Left ventricle myocardium inferior (tissue), 1 donor: Measurements from ENCODE around the gene CHD8. TPM values are rescaled to one million over a fixed set of nuclear protein-coding genes. Genes with fewer than 3 reads are reported as not detected.

Source experiments
- DNase-seq: peaks from one replicate; pipeline ENCODE4 v3.0.0-alpha.2; 2020
- H3K27ac ChIP-seq: fragments of 200-600 bp; replicated peaks from 2 replicates; pipeline ENCODE4 v1.8.0; 2021
- H3K27me3 ChIP-seq: fragments of 200-600 bp; 2 replicates; pipeline ENCODE4 v1.8.0; 2021; ENCODE audit warnings: low read depth
- H3K36me3 ChIP-seq: fragments of 200-600 bp; 2 replicates; pipeline ENCODE4 v1.8.0; 2021
- H3K4me1 ChIP-seq: fragments of 200-600 bp; 2 replicates; pipeline ENCODE4 v1.8.0; 2021
- H3K4me3 ChIP-seq: fragments of 200-600 bp; 2 replicates; pipeline ENCODE4 v1.8.0; 2021; ENCODE audit warnings: mild to moderate bottlenecking, moderate library complexity
- H3K9me3 ChIP-seq: fragments of 200-600 bp; replicated peaks from 2 replicates; pipeline ENCODE4 v1.8.0; 2021
- CTCF ChIP-seq: fragments of 200-600 bp; IDR thresholded peaks from 2 replicates; pipeline ENCODE4 v1.8.0; 2021; ENCODE audit warnings: antibody characterized with exemption, mild to moderate bottlenecking, borderline replicate concordance
- intact Hi-C: fragments of 100-400 bp; cut with micrococcal nuclease; formaldehyde crosslinking; loops from one replicate; pipeline ENCODE4 v1.11.0; 2022
- total RNA-seq: library from RNA; stranded (reverse); fragmentation: NEBNext Ultra II Directional; extraction: Animal tissue kit (Norgen Biotek cat#: 25700); gene quantifications from one replicate; pipeline ENCODE4 v1.2.1, GENCODE V29; 2021
- donor health status: DM: no; HTN: yes; CAD: no; lungs with severe emphysema.

CHD8 gene
- total RNA-seq, 1 donor from 2014 or later = 27.9 TPM

DNA sequence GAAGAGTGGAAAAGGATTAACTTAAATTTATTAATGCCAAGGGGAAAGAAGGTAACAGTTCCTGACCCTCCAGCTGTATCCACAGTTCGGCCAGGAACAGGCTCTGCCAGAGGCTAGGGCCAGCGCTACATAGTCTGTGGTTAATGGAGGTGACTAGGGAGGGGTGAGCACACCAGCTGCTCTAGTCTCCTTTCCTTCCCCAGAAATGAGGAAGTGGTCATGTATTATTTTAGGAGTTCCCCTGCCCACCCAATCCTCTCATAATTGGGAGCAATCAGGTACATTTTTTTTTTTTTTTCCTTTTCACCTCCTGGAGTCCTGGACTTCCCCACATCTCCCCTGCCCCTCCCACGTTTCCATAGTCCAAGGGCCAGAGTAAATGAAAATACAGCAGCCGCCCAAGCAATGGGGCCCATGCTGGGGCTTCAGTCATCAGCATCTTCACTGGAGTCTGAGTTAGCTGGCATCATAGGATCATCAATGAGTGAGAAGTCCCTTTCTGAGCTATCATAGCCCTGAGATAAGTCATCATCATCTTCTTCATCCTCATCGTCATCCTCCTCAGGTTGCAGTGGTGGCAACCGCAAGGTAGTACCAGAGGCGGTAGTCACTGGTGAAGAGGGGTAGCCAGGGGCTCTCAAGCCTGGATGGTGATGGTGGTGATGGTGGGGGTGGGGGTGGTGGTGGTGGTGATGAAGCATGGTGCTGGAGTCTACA lies 70.6 kb downstream of the CHD8 start:
- Histone ChIP-seq H3K4me3 (peak overlapping the region; percentile 92), H3K9me3 (no peaks in the 10 kb centered on the region), H3K4me1 (peaks cover 40% of the 10 kb centered on the region), H3K27me3 (no peaks in the 10 kb centered on the region), H3K36me3 (peaks cover 38% of the 10 kb centered on the region), H3K27ac (peak overlapping the region; percentile 98)
- DNase-seq = no peak
- no peak for TF ChIP-seq CTCF
- intact Hi-C loops = no loop called here

GRCh38 chr14:21384494-21384851 lies 71.5 kb downstream of the CHD8 start:
- intact Hi-C loops = no loop called here

DNA sequence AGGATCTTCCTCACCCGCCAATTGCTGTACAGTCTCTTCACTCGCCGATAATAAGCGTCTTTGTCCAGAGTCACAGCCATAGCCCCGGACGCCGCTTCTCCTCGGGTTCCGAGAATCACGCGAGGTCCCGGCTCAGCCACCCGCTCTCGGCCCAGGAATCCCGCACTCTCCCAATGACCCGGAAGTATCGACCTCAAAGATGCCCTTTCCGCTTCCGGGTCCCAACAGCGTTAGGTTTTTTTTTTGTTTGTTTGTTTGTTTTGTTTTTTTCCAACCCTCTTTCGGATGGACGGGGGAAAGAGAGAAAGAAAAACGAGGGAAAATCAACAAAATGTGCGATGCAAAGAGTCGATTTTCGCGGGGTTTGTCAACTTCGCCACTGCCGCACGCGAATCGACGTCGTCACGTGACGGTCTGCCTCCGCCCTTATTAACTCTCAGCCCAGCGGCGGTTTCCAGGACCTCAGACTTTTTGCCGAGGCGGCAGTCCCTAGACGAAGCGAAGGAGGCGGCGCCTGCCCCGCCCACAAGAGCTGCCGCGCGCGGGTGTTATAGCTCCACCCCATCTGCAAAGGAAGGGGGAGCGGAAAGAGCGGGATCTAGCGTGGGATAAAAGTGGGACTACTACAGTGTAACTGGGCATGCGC lies 72.0 kb downstream of the CHD8 start, which contains the start of gene SUPT16H:
SUPT16H (minus strand) TSS at position 172 of the 646 bp plus-strand sequence; CDS start at position 80, 92 bp downstream.
- H3K27me3 ChIP-seq = no peaks in the 10 kb centered on the region
- peak; percentile 10 for TF ChIP-seq CTCF
- H3K4me3 ChIP-seq = peak within 1 kb of the TSS; percentile 92
- no peaks in the 10 kb centered on the region for H3K9me3 ChIP-seq
- intact Hi-C loops = no loop called here
- H3K36me3 ChIP-seq = peaks cover 25% of the 10 kb centered on the region
- DNase-seq = peak; percentile 96
- peak within 1 kb of the TSS; percentile 98 for H3K27ac ChIP-seq
- peaks cover 51% of the 10 kb centered on the region for H3K4me1 ChIP-seq

More at GRCh38 chr14:21384494-21384851, 71.5 kb downstream of the CHD8 start:
- Histone ChIP-seq H3K36me3 (peaks cover 30% of the 10 kb centered on the region), H3K9me3 (no peaks in the 10 kb centered on the region), H3K27ac (peak overlapping the region; percentile 98), H3K4me3 (peak overlapping the region; percentile 92), H3K4me1 (peaks cover 46% of the 10 kb centered on the region), H3K27me3 (no peaks in the 10 kb centered on the region)
- DNase-seq = no peak
- no peak for TF ChIP-seq CTCF

GRCh38 chr14:21382886-21383847 lies 72.8 kb downstream of the CHD8 start:
- DNase-seq = no peak
- Histone ChIP-seq H3K9me3 (no peaks in the 10 kb centered on the region), H3K27ac (peak overlapping the region; percentile 98), H3K27me3 (no peaks in the 10 kb centered on the region), H3K4me1 (peaks cover 52% of the 10 kb centered on the region), H3K36me3 (peaks cover 17% of the 10 kb centered on the region), H3K4me3 (peak overlapping the region; percentile 92)
- no peak for TF ChIP-seq CTCF
- intact Hi-C loops = no loop called here

DNA sequence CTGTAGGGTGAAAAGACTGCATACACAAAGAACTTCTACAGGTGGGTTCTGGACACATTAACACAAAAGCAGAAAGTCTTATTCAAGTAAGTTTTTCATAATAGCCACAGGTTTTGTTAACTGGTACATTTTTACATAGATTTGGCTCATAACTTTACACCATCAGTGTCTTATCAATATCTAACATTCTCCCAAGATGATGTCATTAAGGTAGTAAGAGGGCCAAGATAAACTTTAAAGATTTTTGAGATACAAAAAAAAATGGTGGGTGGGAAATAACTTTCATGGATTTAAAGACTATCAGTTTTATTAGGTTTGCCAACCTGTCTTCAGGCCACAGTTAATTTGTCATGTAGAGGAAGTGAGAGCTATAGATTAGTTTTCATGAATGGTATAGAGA lies 73.8 kb downstream of the CHD8 start:
- no peak for DNase-seq
- Histone ChIP-seq H3K27me3 (no peaks in the 10 kb centered on the region), H3K27ac (no peak overlapping the region), H3K4me3 (peak overlapping the region; percentile 92), H3K4me1 (peaks cover 52% of the 10 kb centered on the region), H3K36me3 (peaks cover 18% of the 10 kb centered on the region), H3K9me3 (no peaks in the 10 kb centered on the region)
- intact Hi-C loops = no loop called here
- no peak for TF ChIP-seq CTCF
